Measurements from ENCODE around the gene RNF34. TPM values are rescaled to one million over a fixed set of nuclear protein-coding genes. Genes with fewer than 3 reads are reported as not detected.

Gene RNF34
- total RNA-seq, 1 donor from 2014 or later, result 80.6 TPM

DNA sequence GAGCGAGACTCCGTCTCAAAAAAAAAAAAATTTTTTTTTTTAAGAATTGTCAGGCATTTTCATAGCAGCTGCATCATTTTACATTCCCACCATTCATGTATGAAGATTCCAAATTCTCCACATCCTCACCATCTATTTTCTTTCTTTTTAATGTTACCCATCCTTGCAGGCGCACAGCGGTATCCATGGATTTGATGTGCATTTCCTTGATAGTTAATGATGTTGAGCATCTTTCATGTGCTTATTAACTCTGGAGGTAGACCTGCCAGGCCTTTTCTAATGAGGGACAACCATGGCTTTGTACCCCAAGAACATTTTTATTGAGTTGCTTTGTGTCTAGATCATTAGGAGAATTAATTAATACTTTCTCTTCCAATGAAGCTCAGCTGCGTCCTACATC lies 1.6 kb upstream of the RNF34 start:
- Mint-ChIP-seq H3K9me3 (no peaks in the 10 kb centered on the region), H3K4me3 (peak overlapping the region; percentile 92), H3K27ac (no peak overlapping the region), H3K36me3 (ENCODE audit: low read depth) (peaks cover 12% of the 10 kb centered on the region), H3K27me3 (ENCODE audit: insufficient read depth) (no peaks in the 10 kb centered on the region), H3K4me1 (ENCODE audit: low read depth) (peaks cover 31% of the 10 kb centered on the region)
- no peak for DNase-seq (ENCODE audit: low spot score)
- intact Hi-C loops (cut with micrococcal nuclease), result no loop called here

DNA sequence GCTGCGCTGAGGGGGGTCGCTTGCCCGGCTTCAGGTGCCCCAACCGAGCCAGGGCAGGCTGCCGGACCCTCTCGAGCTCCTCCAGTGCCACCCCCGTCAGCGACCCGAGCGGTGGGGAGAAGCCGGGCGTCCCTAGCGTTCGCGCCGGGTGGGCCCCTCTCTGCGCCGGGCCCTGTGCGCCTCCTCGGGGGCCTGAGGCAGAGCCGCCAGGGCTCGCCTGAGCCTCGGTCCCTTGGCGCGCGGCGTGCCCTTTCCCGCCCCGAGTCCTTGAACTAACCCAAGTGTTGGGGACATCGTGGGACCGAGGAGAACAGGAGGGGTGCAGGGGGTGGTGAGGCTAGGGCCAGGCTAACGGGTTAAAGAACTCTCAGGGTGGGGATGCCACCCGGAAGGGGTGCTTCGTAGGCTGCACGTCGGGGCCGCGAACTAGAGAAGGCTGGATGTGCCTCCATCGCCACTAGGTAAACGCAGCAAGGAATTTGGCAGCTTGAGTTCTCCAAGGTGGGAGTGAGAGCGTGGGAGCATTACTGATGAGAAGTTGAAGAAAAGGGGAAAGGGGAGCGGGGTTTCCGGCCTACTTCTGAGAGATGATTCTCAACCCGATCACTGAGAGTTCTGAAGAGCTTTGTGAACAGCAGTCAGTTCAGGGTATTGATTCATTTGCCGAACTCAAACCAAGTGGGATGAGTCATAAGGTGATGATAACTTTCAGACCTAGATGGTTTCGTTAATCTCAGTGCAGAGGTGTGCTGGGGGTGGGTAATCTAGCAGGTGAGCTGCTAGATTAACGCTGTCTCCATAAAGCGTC lies 618 bp downstream of the RNF34 start:
- H3K4me1 Mint-ChIP-seq (ENCODE audit: low read depth), result peaks cover 31% of the 10 kb centered on the region
- no peaks in the 10 kb centered on the region for H3K27me3 Mint-ChIP-seq (ENCODE audit: insufficient read depth)
- H3K36me3 Mint-ChIP-seq (ENCODE audit: low read depth), result peaks cover 20% of the 10 kb centered on the region
- DNase-seq (ENCODE audit: low spot score), result peak; percentile 59
- H3K4me3 Mint-ChIP-seq, result peak overlapping the region; percentile 92
- H3K9me3 Mint-ChIP-seq, result no peaks in the 10 kb centered on the region
- H3K27ac Mint-ChIP-seq, result peak overlapping the region; percentile 94
- intact Hi-C loops (cut with micrococcal nuclease), result loop anchor here (1.0 to 10.0 kb wide), 9 partner anchors 9 to 826 kb away; partner anchors contain the start of genes ANAPC5, CAMKK2, DIABLO and SETD1B

DNA sequence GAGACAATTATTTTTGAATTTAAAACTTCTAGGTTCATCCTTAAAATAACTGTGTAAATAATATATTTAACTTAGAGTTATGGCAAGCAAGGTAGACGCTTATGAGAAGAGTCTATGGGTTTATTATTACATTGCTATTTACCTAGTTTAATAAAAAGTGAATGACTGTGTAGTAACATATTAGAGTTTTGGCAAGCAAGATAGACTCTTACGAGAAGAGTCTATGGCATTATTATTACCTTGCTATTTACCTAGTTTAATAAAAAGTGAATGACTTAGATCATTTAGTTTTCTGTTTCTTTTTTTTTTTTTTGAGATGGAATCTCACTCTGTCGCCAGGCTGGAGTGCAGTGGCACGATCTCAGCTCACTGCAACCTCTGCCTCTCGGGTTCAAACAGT lies 3.8 kb downstream of the RNF34 start:
- Mint-ChIP-seq H3K9me3 (no peaks in the 10 kb centered on the region), H3K4me3 (no peak overlapping the region), H3K27me3 (ENCODE audit: insufficient read depth) (no peaks in the 10 kb centered on the region), H3K36me3 (ENCODE audit: low read depth) (peaks cover 42% of the 10 kb centered on the region), H3K4me1 (ENCODE audit: low read depth) (peaks cover 46% of the 10 kb centered on the region), H3K27ac (no peak overlapping the region)
- intact Hi-C loops (cut with micrococcal nuclease), result loop anchor here (5.0 to 10.0 kb wide), 2 partner anchors 401 to 501 kb away; partner anchors contain the start of genes SETD1B and SPPL3
- DNase-seq (ENCODE audit: low spot score), result no peak

DNA sequence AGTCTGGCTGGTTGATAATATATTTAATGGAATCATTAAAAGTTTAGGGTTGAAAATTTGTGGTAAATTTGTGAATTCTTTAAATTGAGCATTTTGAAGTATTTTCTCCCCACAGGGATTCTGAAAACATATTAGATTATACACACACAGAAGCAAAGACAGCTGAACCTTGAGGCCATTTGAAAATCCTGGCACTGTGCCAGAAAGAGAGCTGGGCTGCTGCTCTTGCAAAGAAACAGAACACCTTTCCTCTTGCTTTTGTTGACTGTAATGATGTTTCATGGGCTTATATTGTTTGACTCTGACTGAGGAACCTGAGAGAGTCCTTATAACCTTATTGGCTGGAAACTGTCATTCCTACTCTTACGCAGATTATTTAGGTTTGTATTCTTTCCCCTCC lies 4.8 kb downstream of the RNF34 start:
- Mint-ChIP-seq H3K27ac (no peak overlapping the region), H3K4me1 (ENCODE audit: low read depth) (peaks cover 42% of the 10 kb centered on the region), H3K4me3 (no peak overlapping the region), H3K36me3 (ENCODE audit: low read depth) (peaks cover 42% of the 10 kb centered on the region), H3K9me3 (no peaks in the 10 kb centered on the region), H3K27me3 (ENCODE audit: insufficient read depth) (no peaks in the 10 kb centered on the region)
- no peak for DNase-seq (ENCODE audit: low spot score)
- intact Hi-C loops (cut with micrococcal nuclease), result loop anchor here (5.0 to 10.0 kb wide), 2 partner anchors 400 to 502 kb away; partner anchors contain the start of genes SETD1B and SPPL3

DNA sequence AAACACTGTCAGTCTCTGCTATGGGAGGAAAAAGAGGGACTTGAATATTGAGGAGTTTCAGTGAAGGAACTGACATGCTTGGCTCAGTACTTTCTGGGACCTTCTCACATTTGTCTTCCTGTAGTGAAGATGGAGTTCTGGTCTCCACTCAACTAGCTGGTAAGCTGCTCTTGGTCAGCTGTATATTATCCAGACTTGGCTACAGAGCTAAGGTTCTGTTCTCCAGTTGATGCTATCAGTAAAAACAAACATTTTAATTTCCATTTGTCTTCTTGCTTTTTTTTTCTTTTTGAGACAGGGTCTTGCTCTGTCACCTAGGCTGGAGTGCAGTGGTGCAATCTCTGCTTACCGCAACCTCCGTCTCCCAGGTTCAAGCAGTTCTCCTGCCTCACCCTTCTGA lies 5.3 kb downstream of the RNF34 start:
- Mint-ChIP-seq H3K4me1 (ENCODE audit: low read depth) (peaks cover 42% of the 10 kb centered on the region), H3K27me3 (ENCODE audit: insufficient read depth) (no peaks in the 10 kb centered on the region), H3K9me3 (no peaks in the 10 kb centered on the region), H3K36me3 (ENCODE audit: low read depth) (peaks cover 42% of the 10 kb centered on the region), H3K4me3 (no peak overlapping the region), H3K27ac (no peak overlapping the region)
- no peak for DNase-seq (ENCODE audit: low spot score)
- intact Hi-C loops (cut with micrococcal nuclease), result loop anchor here (10.0 kb wide), 1 partner anchor 400 kb away; the partner anchor contains the start of gene SETD1B

DNA sequence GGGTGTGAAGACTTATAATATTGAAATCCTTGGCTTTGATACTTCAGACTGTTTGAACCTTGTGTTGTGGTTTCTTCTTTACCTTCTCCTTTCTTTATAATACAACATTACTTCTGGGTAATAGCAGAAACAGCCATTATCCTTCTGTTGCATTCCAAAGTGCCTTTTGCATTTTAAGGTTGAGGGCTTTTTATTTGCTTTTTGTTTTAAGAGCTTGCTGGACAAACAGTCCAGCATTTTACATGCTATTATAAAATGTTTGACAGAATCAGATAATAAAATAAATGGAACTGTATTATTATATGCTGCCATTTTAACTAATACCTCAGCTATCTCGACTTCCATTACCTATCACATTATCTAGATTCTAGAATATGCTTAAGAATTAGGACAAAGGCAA lies 14.0 kb downstream of the RNF34 start:
- no peak overlapping the region for H3K27ac Mint-ChIP-seq
- no peaks in the 10 kb centered on the region for H3K9me3 Mint-ChIP-seq
- peaks cover 9% of the 10 kb centered on the region for H3K4me1 Mint-ChIP-seq (ENCODE audit: low read depth)
- DNase-seq (ENCODE audit: low spot score), result no peak
- intact Hi-C loops (cut with micrococcal nuclease), result no loop called here
- peaks cover 24% of the 10 kb centered on the region for H3K36me3 Mint-ChIP-seq (ENCODE audit: low read depth)
- no peak overlapping the region for H3K4me3 Mint-ChIP-seq
- no peaks in the 10 kb centered on the region for H3K27me3 Mint-ChIP-seq (ENCODE audit: insufficient read depth)

DNA sequence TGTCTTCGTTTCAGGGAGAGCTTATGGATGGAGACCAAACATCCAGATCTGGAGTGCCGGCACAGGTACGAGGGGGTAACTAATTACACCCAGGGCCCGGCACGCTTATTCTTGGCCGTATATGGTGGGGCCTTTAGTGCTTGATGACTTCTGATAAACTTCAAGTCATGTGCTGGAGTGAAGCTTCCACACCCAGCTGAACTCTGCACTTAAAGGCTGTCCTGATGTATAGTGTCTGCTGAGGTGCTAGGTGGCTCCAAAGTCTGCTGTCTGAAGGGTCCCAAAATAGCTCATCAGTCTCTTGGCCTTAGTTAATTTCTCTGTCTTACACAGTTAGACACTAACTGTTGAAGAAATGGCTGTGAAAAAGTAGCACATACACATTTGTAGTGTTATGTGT lies 17.9 kb downstream of the RNF34 start:
- Mint-ChIP-seq H3K4me1 (ENCODE audit: low read depth) (peaks cover 9% of the 10 kb centered on the region), H3K4me3 (no peak overlapping the region), H3K27me3 (ENCODE audit: insufficient read depth) (no peaks in the 10 kb centered on the region), H3K9me3 (no peaks in the 10 kb centered on the region), H3K27ac (no peak overlapping the region), H3K36me3 (ENCODE audit: low read depth) (peaks cover 51% of the 10 kb centered on the region)
- DNase-seq (ENCODE audit: low spot score), result no peak
- intact Hi-C loops (cut with micrococcal nuclease), result no loop called here

DNA sequence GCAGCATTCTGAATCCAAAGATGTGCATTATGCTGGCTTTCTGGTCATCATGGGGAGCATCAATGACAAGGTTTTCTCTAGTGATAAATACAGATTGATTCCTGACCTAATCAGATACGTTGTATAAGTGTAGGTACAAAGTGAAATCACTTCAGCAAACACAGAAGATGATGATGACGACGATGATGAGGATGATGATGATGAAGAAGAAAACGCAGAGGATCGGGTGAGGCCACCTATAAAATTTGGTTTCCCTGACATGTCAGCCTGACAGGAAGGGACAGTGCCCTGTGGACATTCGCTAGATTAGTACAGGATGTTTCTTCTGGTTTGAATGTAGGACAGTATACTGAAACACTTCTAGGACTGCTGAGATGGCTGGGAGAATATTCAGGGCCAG lies 20.2 kb downstream of the RNF34 start:
- Mint-ChIP-seq H3K27ac (no peak overlapping the region), H3K4me3 (no peak overlapping the region), H3K36me3 (ENCODE audit: low read depth) (peaks cover 60% of the 10 kb centered on the region)

DNA sequence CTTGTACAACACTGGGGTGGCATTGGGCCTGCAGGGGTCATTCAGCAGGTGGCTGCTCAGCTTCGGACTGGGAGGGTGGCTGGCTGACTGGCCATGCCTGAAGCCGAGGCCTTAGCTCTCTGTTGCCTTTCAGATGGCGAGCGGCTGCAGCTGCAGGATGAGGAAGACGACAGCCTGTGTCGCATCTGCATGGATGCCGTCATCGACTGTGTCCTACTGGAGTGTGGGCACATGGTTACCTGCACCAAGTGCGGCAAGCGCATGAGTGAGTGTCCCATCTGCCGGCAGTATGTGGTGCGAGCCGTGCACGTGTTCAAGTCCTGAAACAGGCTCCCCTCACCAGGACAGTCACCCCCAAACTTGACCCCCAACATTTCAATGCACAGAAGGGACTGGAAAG lies 23.3 kb downstream of the RNF34 start:
- no peaks in the 10 kb centered on the region for H3K9me3 Mint-ChIP-seq
- no peak for DNase-seq (ENCODE audit: low spot score)
- peaks cover 53% of the 10 kb centered on the region for H3K36me3 Mint-ChIP-seq (ENCODE audit: low read depth)
- no peaks in the 10 kb centered on the region for H3K27me3 Mint-ChIP-seq (ENCODE audit: insufficient read depth)
- intact Hi-C loops (cut with micrococcal nuclease), result no loop called here
- H3K4me1 Mint-ChIP-seq (ENCODE audit: low read depth), result no peaks in the 10 kb centered on the region
- H3K4me3 Mint-ChIP-seq, result no peak overlapping the region
- no peak overlapping the region for H3K27ac Mint-ChIP-seq

More for the DNA sequence above, 20.2 kb downstream of the RNF34 start:
- peaks cover 9% of the 10 kb centered on the region for H3K4me1 Mint-ChIP-seq (ENCODE audit: low read depth)
- no peak for DNase-seq (ENCODE audit: low spot score)
- H3K27me3 Mint-ChIP-seq (ENCODE audit: insufficient read depth), result no peaks in the 10 kb centered on the region
- no peaks in the 10 kb centered on the region for H3K9me3 Mint-ChIP-seq
- intact Hi-C loops (cut with micrococcal nuclease), result no loop called here

DNA sequence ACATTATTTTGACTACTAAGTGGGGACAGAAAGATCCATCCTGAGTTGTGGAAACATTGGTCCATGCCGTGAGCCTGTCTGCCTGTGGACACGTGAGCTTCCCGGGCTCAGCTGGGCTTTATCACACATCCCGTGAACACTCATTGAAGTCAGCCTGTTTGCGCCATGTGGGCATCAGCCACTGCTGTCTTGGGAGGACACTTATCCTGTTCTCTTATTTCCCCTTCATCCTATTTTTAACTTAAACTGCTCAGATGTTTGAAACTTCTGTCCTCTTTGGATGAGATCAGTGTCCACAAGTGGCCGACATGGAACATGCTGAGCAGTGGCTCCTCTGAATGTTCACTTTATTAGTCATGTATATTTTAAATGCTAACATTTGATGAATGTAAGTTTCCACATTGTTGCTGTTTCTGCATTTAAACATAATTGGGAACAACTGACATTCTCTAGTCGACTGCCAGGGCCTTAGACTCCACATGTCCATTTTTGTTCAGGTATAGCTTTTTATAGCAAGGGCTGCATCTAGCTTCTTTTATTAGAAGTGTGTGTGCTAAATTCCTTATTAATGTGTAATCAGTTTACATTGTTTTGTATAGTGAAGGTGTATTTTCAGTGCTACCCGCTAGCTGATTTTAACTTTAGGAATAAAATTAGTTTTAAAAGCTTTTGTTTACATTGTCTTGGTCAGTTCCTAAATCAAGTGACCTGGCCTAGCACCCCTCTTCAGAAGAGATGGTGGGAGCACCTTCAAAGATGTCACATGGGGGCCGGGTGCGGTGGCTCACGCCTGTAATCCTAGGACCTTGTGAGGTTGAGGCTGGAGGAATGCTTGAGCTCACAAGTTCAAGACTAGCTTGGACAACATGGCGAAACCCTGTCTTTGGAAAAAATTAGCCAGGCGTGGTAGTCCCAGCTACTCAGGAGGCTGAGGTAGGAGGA lies 24.0 kb downstream of the RNF34 start:
- DNase-seq (ENCODE audit: low spot score), result no peak
- Mint-ChIP-seq H3K9me3 (no peaks in the 10 kb centered on the region), H3K36me3 (ENCODE audit: low read depth) (peaks cover 56% of the 10 kb centered on the region), H3K27ac (no peak overlapping the region), H3K4me3 (no peak overlapping the region), H3K4me1 (ENCODE audit: low read depth) (no peaks in the 10 kb centered on the region), H3K27me3 (ENCODE audit: insufficient read depth) (no peaks in the 10 kb centered on the region)
- intact Hi-C loops (cut with micrococcal nuclease), result no loop called here

DNA sequence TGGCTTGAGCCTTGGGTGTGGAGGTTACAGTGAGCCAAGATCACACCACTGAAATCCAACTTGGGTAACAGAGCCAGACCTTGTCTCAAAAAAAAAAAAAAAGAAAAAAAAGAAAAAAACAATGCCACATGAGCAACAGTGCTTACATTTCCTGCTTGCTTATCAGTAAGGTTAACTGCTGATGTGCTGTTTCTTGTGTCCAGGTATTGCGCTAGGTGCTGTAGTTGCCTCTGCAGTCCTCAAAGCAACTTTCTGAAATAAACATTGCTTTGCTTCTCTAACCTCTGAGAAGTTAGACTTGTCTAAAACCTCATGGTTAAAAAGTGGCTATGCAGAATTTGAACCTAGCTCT lies 24.7 kb downstream of the RNF34 start:
- no peaks in the 10 kb centered on the region for H3K9me3 Mint-ChIP-seq
- no peaks in the 10 kb centered on the region for H3K27me3 Mint-ChIP-seq (ENCODE audit: insufficient read depth)
- no peak overlapping the region for H3K4me3 Mint-ChIP-seq
- no peaks in the 10 kb centered on the region for H3K4me1 Mint-ChIP-seq (ENCODE audit: low read depth)
- no peak overlapping the region for H3K27ac Mint-ChIP-seq
- intact Hi-C loops (cut with micrococcal nuclease), result no loop called here
- no peak for DNase-seq (ENCODE audit: low spot score)
- H3K36me3 Mint-ChIP-seq (ENCODE audit: low read depth), result peaks cover 56% of the 10 kb centered on the region

DNA sequence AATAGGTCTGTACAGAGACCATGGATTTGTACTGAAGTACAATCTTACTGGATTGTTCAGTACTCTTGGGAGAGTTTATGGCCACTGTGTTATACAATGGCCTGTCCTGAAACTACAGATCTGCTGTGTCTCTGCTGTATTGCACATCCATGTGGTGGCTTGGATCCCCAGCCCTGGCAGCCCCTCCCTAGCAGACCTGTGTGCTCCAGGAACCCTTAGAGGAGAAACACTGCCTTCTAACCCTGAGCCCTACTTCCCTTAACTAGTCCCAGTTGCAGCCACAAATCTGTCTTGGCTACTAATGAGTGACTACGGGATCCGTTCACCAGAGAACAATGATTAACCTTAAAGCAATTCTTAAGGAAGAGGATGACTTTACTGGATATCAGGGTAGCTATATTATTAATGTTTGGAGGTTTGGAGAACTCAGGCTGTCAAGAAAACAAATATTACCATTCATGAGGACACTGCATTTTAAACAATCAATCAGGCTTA lies 27.7 kb downstream of the RNF34 start:
- Mint-ChIP-seq H3K4me3 (no peak overlapping the region), H3K27ac (no peak overlapping the region), H3K36me3 (ENCODE audit: low read depth) (peaks cover 42% of the 10 kb centered on the region), H3K4me1 (ENCODE audit: low read depth) (no peaks in the 10 kb centered on the region), H3K9me3 (no peaks in the 10 kb centered on the region), H3K27me3 (ENCODE audit: insufficient read depth) (no peaks in the 10 kb centered on the region)
- no peak for DNase-seq (ENCODE audit: low spot score)
- intact Hi-C loops (cut with micrococcal nuclease), result no loop called here

DNA sequence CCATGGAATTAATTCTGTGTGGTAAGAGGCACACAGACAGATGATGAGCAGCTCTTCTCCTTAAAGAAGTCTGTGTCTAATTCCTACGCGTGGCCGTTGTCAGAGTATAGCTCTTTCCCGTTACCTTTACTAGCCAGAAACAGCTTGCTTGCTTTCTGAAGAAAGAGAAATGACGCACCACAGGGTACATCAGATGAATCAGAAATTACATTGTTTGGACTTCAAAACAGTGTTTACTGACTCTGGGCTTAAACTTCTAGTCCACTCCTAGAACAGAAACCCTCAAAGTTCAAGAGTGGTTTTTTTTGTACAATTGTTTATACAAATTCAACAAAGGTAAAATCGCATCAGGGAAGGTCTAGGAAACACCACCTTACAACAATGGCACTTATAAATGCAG lies 29.0 kb downstream of the RNF34 start:
- Mint-ChIP-seq H3K4me1 (ENCODE audit: low read depth) (no peaks in the 10 kb centered on the region), H3K27ac (no peak overlapping the region), H3K27me3 (ENCODE audit: insufficient read depth) (no peaks in the 10 kb centered on the region), H3K4me3 (no peak overlapping the region), H3K9me3 (no peaks in the 10 kb centered on the region), H3K36me3 (ENCODE audit: low read depth) (peaks cover 44% of the 10 kb centered on the region)
- intact Hi-C loops (cut with micrococcal nuclease), result no loop called here
- no peak for DNase-seq (ENCODE audit: low spot score)

Measured in activated T-helper 1 cell treated with anti-CD3 and anti-CD28 coated beads, Interleukin-12 subunit alpha, Interleukin-12 subunit beta, Interleukin-2, Interleukin-4 antibody, amounts not matched to agents 30 ng/mL and 10 ng/mL and 1 ng/mL, durations not matched to agents 14 hours and 24 hours and 36 hours (primary cell).